Daoy (cell line): ENCODE measurements around the gene SPTLC3. TPM values are rescaled to one million over a fixed set of nuclear protein-coding genes. Genes with fewer than 3 reads are reported as not detected.

Experiments
- DNase-seq: peaks from one replicate; pipeline ENCODE4 v3.0.0-alpha.2; 2015; ENCODE audit warnings: low read depth
- total RNA-seq: library from RNA; depleted of rRNA; stranded (reverse); fragments of >200 nt; shearing (Covaris generic); gene quantifications from 2 replicates; pipeline ENCODE4 v1.2.3, GENCODE V29; 2014

SPTLC3 gene
- total RNA-seq, 1 experiment from 2014 or later = 10.0 TPM

DNA sequence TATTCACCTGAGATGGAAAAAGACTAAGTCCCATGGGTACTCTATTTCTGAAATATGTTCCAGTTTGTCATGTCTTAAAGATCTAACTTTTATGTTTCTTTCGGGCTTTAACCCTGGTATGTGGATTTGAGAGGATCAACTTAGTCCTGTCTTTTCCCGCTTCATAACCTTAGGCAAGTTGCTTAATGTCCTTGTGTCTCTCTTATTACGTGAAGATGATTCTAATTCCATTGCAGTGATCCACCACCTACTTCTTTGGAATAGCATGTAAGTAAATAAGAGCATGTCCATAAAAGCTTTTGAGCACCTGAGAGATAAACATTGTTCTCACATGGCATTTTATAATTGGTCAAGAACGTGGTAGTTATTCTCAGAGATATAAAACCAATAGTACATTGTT, 23.0 kb downstream of the SPTLC3 start:
- no peak for DNase-seq

GRCh38 chr20:13034115-13034514, 25.3 kb downstream of the SPTLC3 start:
- DNase-seq = no peak

GRCh38 chr20:13034936-13035335, 26.2 kb downstream of the SPTLC3 start:
- DNase-seq = no peak

GRCh38 chr20:13035399-13036152, 26.8 kb downstream of the SPTLC3 start:
- DNase-seq = no peak

GRCh38 chr20:13037727-13038126, 29.0 kb downstream of the SPTLC3 start:
- peak; percentile 35 for DNase-seq

DNA sequence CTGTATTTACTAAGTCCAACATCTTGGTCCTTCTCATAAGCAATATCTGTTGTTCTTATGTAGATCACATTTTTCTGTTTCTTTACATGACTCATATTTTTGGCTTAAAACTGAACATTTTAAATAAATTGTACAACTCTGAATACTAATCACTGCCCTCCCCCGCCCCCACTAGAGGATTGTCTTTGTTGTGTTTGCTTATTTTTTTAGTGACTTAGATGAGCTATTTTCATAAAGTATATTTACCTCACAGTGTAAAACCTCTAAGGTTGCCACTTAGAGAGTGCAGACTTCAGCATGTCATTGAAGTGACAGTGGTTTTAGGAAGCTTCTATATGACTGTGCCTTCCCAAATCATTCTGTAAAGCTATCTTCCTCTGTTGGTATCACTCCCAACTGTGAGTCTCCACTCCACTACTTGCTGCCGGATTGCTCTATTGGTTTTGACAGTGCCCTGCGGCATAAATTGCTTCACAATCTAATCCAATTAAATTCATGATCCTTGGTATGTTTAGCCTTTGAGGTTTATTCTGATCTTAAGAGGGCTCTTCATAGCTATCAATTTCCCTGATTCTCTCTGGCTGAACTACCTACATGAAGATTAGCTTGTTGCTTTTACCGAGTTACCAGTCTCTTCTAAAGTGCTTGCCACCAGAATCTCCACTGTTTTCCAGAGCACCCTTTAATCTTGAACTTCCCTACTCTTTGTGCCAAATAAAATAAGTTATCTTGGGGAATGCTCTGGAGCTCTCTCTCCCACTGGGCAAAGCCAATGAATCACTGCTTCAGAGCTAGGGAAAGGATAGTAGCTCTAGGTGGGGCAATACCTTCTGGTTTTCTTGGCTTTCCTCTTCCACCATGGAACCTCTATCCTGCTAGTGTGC, 33.0 kb downstream of the SPTLC3 start:
- peak; percentile 42 for DNase-seq

DNA sequence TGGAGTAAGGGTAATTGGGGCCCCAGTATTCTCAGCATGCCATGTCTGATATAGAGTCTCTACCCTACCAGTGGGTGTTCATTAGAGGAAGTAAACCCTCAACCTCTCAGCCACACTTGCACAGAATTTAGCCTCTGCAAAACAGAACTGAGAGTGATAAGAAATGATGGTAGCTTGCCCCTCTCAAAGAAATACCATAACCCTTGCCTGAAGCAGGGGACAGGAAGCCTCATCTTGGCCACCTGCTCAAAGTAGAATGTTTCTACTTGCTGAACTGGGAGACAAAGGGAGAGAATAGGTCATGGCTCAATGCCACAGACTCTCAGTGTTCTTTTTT, 33.7 kb downstream of the SPTLC3 start:
- no peak for DNase-seq

- no peak for DNase-seq
Observed at GRCh38 chr20:13046409-13046808, 37.6 kb downstream of the SPTLC3 start.

DNA sequence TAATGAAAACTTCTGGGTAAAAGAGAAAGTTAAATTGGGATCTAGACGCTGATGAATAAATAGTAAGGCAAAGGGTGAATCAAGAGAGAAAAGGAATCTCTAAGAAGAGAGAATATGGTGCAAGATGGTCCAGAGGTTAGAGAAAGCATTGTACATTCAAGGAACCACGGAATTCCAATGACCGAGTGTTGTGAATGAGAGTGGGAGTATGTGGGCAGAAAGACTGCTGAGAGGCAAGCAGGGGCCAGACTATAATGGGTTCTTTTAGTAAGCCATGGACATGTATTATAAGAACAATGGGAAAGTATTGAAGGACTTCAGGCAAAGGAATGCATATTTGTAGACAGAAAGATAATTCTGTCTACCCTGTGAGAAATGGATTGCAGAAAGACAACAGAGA, 45.2 kb downstream of the SPTLC3 start:
- DNase-seq = no peak

- no peak for DNase-seq
Observed at GRCh38 chr20:13058666-13059389, 50.1 kb downstream of the SPTLC3 start.

DNA sequence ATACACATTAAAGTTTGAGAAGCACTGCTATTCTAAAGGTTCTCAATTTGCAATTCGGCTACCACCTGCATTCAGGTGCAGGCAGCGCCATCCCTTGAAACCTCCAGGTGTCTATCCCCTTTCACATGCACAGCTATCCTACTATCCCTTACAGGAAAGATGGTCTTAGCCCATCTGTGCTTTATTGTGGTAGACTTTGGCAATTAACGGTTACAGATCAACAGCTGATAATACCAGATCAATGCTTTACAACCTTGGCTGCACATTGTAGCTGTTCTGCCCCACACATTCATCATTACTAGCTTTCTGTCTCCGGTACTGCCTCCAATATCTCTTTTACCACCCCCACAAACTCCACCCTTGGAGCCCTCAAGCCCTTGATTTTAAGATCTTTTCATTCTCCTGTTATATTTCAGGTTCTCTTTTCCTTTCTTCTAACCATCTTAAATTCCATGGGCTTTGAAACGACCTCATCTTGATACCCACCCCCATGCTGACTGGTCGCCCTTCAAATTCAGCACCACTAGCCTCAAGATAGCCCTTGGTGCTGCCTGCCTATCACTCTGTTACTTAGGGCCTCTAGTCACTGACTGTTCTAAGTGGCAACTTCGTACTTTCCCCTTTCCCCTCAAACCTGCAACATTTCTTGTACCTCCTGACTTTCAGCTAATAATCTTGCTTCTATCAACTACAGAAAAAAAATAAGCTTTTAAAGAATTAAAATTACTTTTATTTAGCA, 50.8 kb downstream of the SPTLC3 start:
- DNase-seq = no peak

DNA sequence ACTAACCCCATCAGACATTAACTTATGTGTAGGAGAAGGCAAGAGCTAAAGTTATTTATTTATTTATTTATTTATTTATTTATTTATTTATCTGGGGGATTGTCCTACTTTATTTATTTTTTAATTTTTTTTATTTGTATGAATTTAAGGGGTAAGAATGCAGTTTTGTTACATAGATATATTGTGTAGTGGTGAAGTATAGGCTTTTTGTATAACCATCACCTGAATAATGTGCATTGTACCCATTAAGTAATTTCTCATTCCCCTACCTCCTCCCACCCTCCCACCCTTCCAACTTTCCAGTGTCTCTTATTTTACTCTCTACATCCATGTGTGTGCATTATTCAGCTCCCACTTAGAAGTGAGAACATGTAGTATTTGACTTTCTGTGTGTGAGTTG, 51.6 kb downstream of the SPTLC3 start:
- no peak for DNase-seq

- no peak for DNase-seq
Observed at GRCh38 chr20:13061381-13061780, 52.6 kb downstream of the SPTLC3 start.

DNA sequence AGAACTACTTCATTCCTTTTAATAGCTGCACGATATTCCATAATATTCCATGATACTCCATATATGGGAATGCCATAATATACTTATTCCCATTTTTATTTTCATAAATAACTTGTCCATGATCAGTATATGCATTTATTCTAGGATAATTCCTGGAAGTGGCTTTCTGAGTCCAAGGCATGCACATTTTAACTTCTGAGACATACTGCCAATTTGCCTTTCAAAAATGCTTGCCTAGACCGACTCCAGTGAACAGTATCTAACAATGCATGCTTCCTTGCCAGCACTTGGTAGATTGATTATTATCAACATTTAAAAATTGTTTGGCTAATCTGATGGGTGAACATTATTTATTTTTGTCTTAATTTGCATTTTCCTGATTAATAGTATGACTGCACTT, 54.0 kb downstream of the SPTLC3 start:
- DNase-seq = no peak

DNA sequence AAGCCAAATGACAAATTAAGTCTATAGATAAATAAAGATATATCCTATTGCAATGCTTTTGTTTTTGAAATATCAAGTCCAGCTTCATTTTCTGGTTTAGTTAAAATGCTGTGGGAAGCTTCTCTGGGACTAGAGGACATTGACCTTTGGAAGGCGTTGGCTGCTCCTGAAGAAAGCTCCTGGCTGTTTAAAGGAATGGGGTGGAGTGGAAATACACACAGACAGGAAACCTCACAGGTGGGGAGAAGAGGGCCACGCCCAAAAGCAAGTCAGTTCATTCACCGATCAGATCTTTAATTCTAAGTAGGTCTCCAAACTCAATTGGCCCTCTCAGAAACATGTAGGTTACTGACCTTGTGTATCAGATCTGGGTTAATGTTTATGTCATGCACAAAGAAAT, 59.6 kb downstream of the SPTLC3 start:
- DNase-seq = no peak

GRCh38 chr20:13081877-13082276, 73.1 kb downstream of the SPTLC3 start:
- DNase-seq = no peak

GRCh38 chr20:13082378-13082777, 73.6 kb downstream of the SPTLC3 start:
- no peak for DNase-seq

DNA sequence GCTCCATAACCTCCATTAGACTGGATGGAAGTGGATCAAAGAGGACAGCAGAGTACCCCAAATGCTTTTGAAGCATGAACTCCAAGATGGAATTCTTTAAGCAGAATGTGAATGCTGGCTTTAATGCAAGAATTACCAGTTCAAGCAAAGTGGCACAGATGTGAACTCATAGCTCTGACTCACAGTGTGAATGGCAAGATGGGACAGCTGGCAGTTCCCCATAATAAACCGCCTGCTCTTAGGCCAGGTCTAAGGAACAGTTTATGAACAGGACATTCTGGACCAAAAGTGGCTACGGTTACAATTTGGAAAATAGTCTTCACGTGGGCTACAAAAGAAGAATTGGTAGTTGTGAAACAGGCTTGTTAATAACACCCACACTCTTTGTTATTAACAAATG, 76.5 kb downstream of the SPTLC3 start:
- no peak for DNase-seq

DNA sequence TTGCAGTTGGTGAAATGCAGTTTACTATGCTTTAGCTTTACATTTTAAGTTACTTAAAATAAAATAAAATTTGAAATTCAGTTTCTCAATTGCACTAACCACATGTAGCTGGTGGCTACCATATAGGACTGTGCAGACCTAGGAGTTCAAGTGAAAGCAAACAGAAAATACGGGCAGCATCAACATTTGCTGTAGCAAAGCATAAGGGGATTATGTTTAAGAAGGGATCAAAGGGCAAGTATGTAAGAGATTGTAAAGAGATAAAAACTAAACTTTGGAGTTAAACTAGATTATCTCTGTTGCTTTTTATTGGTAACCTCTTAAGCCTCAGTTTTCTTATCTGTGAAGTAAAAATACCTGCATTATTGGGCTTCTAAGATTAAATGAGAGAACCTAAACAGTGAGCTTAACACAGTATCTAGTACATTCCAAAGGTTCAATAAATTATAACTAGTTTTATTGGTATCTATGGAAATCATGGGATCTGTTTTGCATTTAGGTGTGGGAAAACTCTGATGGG, 81.2 kb downstream of the SPTLC3 start:
- DNase-seq = no peak

- no peak for DNase-seq
Observed at GRCh38 chr20:13092111-13092510, 83.3 kb downstream of the SPTLC3 start.

DNA sequence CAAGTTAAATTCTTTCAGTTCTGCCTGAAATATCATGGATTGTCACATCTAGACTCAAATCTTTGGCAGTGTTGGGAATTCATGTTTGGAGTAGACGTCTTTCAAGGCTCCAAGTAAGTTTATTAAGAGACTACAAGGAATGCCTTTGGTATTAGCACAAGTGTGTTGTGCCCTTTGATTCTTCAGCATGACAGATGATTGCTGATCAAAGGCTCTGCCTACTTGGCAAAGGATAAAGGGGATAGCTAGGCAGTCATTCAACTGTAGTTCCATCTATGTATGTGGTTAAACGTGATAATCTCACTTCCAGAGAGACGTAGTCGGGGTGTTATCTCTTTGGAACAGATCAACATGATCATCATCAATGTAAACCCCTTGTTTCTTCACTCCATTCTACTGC, 86.2 kb downstream of the SPTLC3 start:
- no peak for DNase-seq
